GM06990 (cell line): ENCODE data around the gene CEACAM19.
"Not testable (repeated sequence)": the region's sequence is repeated elsewhere in the genome, so short reads cannot be mapped to it uniquely, and the experiment has no call there.

Source experiments
- DNase-seq: peaks from one replicate; pipeline ENCODE4 v3.0.0-alpha.2; 2011; ENCODE audit not compliant: insufficient read length; ENCODE audit errors: extremely low read depth
- H3K27me3 ChIP-seq: replicated peaks from 2 replicates; pipeline ENCODE4 v1.6.0; 2011; ENCODE audit warnings: low read length; ENCODE audit not compliant: control insufficient read depth, insufficient read depth
- H3K36me3 ChIP-seq: 2 replicates; pipeline ENCODE4 v1.5.1; 2011; ENCODE audit warnings: low read length; ENCODE audit not compliant: control insufficient read depth, insufficient read depth
- H3K4me3 ChIP-seq: replicated peaks from 2 replicates; pipeline ENCODE4 v1.5.1; 2011; ENCODE audit warnings: low read depth, mild to moderate bottlenecking, control low read depth, low read length
- CTCF ChIP-seq: IDR thresholded peaks from 2 replicates; pipeline ENCODE4 v1.5.1; 2011; ENCODE audit warnings: low read length, control low read depth, mild to moderate bottlenecking, inconsistent platforms; ENCODE audit not compliant: insufficient read depth, poor library complexity, severe bottlenecking

Gene CEACAM19

GRCh38 chr19:44671400-44671799 is at the start of gene CEACAM19:
CEACAM19 (plus strand) TSS chr19:44671482; CDS start chr19:44671932, 450 bp downstream.
- Histone ChIP-seq H3K4me3 (no peak within 1 kb of the TSS), H3K36me3 (no peaks in the 10 kb centered on the region), H3K27me3 (no peaks in the 10 kb centered on the region)
- no peak for TF ChIP-seq CTCF
- no peak for DNase-seq

- TF ChIP-seq CTCF = no peak
- Histone ChIP-seq H3K4me3 (no peak overlapping the region), H3K36me3 (no peaks in the 10 kb centered on the region), H3K27me3 (no peaks in the 10 kb centered on the region; the same call in 1 of the 2 replicates)
- DNase-seq = no peak
Observed at GRCh38 chr19:44623080-44623479, 48.2 kb upstream of the CEACAM19 start.

- DNase-seq = no peak
- H3K27me3 ChIP-seq = no peaks in the 10 kb centered on the region; the same call in 1 of the 2 replicates
- no peak overlapping the region for H3K4me3 ChIP-seq
- TF ChIP-seq CTCF = no peak
- no peaks in the 10 kb centered on the region for H3K36me3 ChIP-seq
Observed at GRCh38 chr19:44623626-44624025, 47.7 kb upstream of the CEACAM19 start.

- DNase-seq = no peak
- Histone ChIP-seq H3K36me3 (no peaks in the 10 kb centered on the region), H3K27me3 (no peaks in the 10 kb centered on the region; the same call in 1 of the 2 replicates), H3K4me3 (no peak overlapping the region)
- TF ChIP-seq CTCF = no peak
Observed at GRCh38 chr19:44624840-44625354, 46.4 kb upstream of the CEACAM19 start.

GRCh38 chr19:44625637-44626036 is 45.6 kb upstream of the CEACAM19 start:
- H3K36me3 ChIP-seq, H3K4me3 ChIP-seq, DNase-seq, H3K27me3 ChIP-seq: not testable (repeated sequence)

- Histone ChIP-seq H3K36me3 (no peaks in the 10 kb centered on the region), H3K4me3 (no peak overlapping the region), H3K27me3 (no peaks in the 10 kb centered on the region; the same call in 1 of the 2 replicates)
- TF ChIP-seq CTCF = no peak
- no peak for DNase-seq
Observed at GRCh38 chr19:44626048-44626624, 45.1 kb upstream of the CEACAM19 start.
